Nephron (organoid): ENCODE results near the gene KRTAP10-12.

Experiments
- H3K27ac Mint-ChIP-seq, 3 experiments: 2 replicates each; pipeline ENCODE4 v1.8.0; 2020; ENCODE audit warnings: mixed read lengths in 3 of 3, mild to moderate bottlenecking in 2 of 3, moderate library complexity in 1 of 3
- H3K27me3 Mint-ChIP-seq: 2 replicates; pipeline ENCODE4 v1.8.0; 2021; ENCODE audit warnings: low read depth, mild to moderate bottlenecking, moderate library complexity, mixed read lengths
- H3K36me3 Mint-ChIP-seq: 2 replicates; pipeline ENCODE4 v1.8.0; 2020; ENCODE audit warnings: low read depth, mixed read lengths
- H3K4me1 Mint-ChIP-seq: 2 replicates; pipeline ENCODE4 v1.8.0; 2020; ENCODE audit warnings: mixed read lengths
- H3K4me3 Mint-ChIP-seq, 3 experiments: 2 replicates each; pipeline ENCODE4 v1.8.0; 2020; ENCODE audit warnings: mild to moderate bottlenecking in 3 of 3, mixed read lengths in 3 of 3, moderate library complexity in 2 of 3
- H3K9me3 Mint-ChIP-seq: 2 replicates; pipeline ENCODE4 v1.8.0; 2020; ENCODE audit warnings: mixed read lengths
- CTCF ChIP-seq, 3 experiments: fragments of 200-600 bp; sonication (generic); IDR thresholded peaks; one replicate each; pipeline ENCODE4 v1.5.0; 2021; ENCODE audit warnings: antibody characterized with exemption in 3 of 3; ENCODE audit not compliant: unreplicated experiment in 3 of 3

The KRTAP10-12 gene

GRCh38 chr21:44699502-44700001, 2.6 kb downstream of the KRTAP10-12 start:
- H3K4me1 Mint-ChIP-seq = peaks cover 18% of the 10 kb centered on the region
- no peak overlapping the region for H3K4me3 Mint-ChIP-seq
- H3K9me3 Mint-ChIP-seq = peaks cover 7% of the 10 kb centered on the region
- no peak for TF ChIP-seq CTCF (IDR thresholded peaks at IDR 0.05; ENCODE audit: unreplicated experiment in 3 of 3)
- no peak overlapping the region for H3K27ac Mint-ChIP-seq
- peaks cover 89% of the 10 kb centered on the region for H3K27me3 Mint-ChIP-seq
- no peaks in the 10 kb centered on the region for H3K36me3 Mint-ChIP-seq

GRCh38 chr21:44700101-44701022, 3.4 kb downstream of the KRTAP10-12 start:
- Mint-ChIP-seq H3K27ac (no peak overlapping the region), H3K4me3 (no peak overlapping the region), H3K9me3 (peaks cover under 1% of the 10 kb centered on the region), H3K36me3 (no peaks in the 10 kb centered on the region), H3K27me3 (peaks cover 89% of the 10 kb centered on the region), H3K4me1 (peaks cover 18% of the 10 kb centered on the region)
- TF ChIP-seq CTCF (IDR thresholded peaks at IDR 0.05; ENCODE audit: unreplicated experiment in 3 of 3) = no peak

GRCh38 chr21:44701023-44701400, 4.0 kb downstream of the KRTAP10-12 start:
- H3K27ac Mint-ChIP-seq = no peak overlapping the region
- H3K4me1 Mint-ChIP-seq = peaks cover 18% of the 10 kb centered on the region
- no peak for TF ChIP-seq CTCF (IDR thresholded peaks at IDR 0.05; ENCODE audit: unreplicated experiment in 3 of 3)
- H3K4me3 Mint-ChIP-seq = no peak overlapping the region
- peaks cover 4% of the 10 kb centered on the region for H3K9me3 Mint-ChIP-seq
- no peaks in the 10 kb centered on the region for H3K36me3 Mint-ChIP-seq
- H3K27me3 Mint-ChIP-seq = peaks cover 90% of the 10 kb centered on the region

GRCh38 chr21:44701541-44701940, 4.6 kb downstream of the KRTAP10-12 start:
- H3K9me3 Mint-ChIP-seq = peaks cover 5% of the 10 kb centered on the region
- TF ChIP-seq CTCF (IDR thresholded peaks at IDR 0.05; ENCODE audit: unreplicated experiment in 3 of 3) = no peak
- no peak overlapping the region for H3K27ac Mint-ChIP-seq
- H3K27me3 Mint-ChIP-seq = peaks cover 90% of the 10 kb centered on the region
- no peaks in the 10 kb centered on the region for H3K36me3 Mint-ChIP-seq
- no peak overlapping the region for H3K4me3 Mint-ChIP-seq
- peaks cover 15% of the 10 kb centered on the region for H3K4me1 Mint-ChIP-seq

GRCh38 chr21:44702111-44702972, 5.4 kb downstream of the KRTAP10-12 start:
- H3K27me3 Mint-ChIP-seq = peaks cover 91% of the 10 kb centered on the region
- no peak for TF ChIP-seq CTCF (IDR thresholded peaks at IDR 0.05; ENCODE audit: unreplicated experiment in 3 of 3)
- H3K4me1 Mint-ChIP-seq = peaks cover 11% of the 10 kb centered on the region
- H3K4me3 Mint-ChIP-seq = no peak overlapping the region
- no peaks in the 10 kb centered on the region for H3K36me3 Mint-ChIP-seq
- peaks cover 5% of the 10 kb centered on the region for H3K9me3 Mint-ChIP-seq
- H3K27ac Mint-ChIP-seq = no peak overlapping the region
